Embryonic facial prominence (tissue), 1 donor: ENCODE results near the gene TEKTIP1.
"Not testable (repeated sequence)": the region's sequence is repeated elsewhere in the genome, so short reads cannot be mapped to it uniquely, and the experiment has no call there.

ENCODE experiments used
- DNase-seq: peaks from one replicate; pipeline ENCODE4 v3.0.0-alpha.2; 2016; ENCODE audit errors: extremely low spot score

The TEKTIP1 gene

GRCh38 chr19:3507371-3508120 lies 31.4 kb upstream of the TEKTIP1 start:
- no peak for DNase-seq

DNA sequence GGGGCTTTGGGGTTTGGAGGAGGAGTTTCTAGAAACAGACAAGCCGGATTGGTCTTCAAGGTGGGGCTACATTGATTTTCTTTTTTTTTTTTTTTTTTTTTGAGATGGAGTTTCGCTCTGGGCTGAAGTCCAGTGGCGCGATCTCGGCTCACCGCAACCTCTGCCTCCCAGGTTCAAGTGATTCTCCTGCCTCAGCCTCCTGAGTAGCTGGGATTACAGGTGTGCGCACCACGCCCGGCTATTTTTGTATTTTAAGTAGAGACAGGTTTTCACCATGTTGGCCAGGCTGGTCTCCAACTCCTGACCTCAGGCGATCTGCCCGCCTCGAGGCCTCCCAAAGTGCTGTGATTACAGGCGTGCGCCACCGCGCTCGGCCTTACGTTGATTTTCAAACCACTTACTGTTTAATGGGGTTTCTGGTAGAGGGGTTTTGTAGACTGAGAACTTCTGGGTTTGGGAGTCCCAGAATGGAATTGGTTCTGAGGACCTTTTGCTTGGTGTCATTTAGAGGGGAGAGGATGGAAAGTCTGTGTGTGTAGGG lies 30.8 kb upstream of the TEKTIP1 start:
- DNase-seq: not testable (repeated sequence)

- no peak for DNase-seq
These were observed 30.0 kb upstream of the TEKTIP1 start for GRCh38 chr19:3508771-3509535.

DNA sequence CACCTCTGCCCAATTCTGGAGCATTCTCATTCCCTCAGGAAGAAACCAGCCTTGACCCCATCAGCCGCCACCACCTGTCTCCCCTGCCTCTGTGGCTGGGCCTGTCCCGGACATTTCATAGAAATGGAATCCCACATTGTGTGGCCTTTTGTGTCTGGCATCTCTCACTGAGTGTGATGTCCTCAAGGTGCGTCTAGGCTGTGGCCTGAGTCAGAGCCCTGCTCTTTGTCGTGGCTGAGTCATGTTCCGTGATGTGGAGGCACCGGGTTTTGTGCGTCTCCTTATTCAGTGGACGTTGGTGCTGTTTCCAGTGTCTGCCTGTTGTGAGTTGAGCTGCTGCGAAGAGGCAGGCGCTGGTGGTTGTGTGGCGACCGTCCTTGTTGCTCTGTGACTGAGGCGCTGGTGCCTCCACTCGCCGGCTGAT lies 29.4 kb upstream of the TEKTIP1 start:
- DNase-seq: no peak

- DNase-seq: no peak
These were observed 28.2 kb upstream of the TEKTIP1 start for GRCh38 chr19:3510727-3511126.

- no peak for DNase-seq
These were observed 27.3 kb upstream of the TEKTIP1 start for GRCh38 chr19:3511506-3512251.

DNA sequence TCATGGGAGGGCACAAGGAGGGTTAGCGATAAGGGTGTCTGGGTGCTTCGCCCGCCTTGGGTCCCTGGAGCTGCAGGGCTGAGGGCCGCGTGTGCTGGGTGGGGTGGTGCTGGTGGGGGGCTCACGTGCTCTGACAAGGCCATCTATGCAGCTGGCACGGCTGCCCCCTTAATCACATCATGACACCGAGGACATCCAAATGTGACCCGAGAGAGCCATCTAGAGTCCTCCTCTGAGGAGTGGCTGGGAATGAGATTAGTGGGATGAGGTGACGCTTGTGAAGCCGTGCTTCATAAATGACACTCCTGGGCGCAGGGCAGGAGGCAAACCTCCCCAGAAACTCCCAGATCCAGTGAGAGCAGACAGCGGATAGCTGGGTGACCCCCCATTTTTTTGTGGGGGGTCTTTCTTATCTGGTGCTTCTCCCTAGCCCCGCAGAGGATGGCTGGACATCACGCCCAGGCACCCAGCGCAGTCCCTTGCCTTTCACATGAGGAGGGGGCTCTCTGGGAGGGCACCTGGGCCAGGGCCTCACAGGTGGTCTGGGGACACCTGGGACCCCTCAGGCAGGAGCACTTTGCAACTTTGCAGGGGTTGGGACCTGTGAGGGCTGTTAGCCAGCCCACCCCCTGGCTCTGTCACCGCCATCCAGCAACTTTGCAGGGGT lies 26.3 kb upstream of the TEKTIP1 start:
- no peak for DNase-seq

DNA sequence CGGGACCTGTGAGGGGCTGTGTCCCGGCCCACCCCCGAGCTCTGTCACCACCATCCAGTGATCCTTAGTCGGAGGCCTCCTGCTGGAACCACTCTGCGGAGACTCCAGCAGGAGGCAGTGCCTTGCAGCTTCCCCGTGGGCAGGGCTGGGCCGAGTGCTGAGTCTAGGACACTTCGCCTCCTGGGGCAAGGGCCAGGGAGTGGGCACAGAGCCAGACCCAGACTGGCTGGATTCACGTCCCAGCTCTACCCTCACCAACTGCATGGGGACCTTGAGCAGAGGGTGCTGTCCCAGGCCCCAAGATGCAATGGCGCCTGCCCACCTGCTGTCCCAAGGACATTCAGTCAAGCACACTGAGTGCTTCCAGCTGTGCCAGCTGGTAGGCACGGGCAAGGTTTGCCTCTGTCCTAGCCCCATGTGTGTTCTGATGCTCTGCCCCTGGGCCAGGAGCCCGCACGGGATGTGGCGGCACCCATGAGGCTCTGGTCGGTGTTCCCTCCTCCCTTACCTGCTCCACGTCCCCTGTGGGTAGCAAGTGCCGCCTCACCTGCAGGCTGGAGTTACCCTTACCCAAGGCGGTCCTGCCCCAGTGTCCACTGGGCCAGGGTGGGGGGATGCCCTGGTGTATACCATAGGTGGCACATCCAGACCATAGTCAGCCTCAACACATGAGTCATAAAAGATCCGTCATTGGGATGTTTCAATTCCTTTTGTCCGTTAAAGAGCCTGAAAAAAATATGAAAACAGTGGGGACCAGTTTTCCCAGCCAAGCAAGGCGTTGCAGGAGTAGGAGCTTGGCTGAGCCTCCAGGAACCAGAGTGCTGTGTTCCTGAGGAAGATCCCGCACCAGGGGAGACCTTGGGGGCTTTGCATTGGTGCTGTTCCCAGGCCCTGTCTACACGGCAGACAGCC lies 25.5 kb upstream of the TEKTIP1 start:
- no peak for DNase-seq

GRCh38 chr19:3514930-3515329 lies 24.0 kb upstream of the TEKTIP1 start:
- no peak for DNase-seq

- DNase-seq: no peak
These were observed 23.0 kb upstream of the TEKTIP1 start for GRCh38 chr19:3515891-3516422.

- DNase-seq: no peak
These were observed 22.2 kb upstream of the TEKTIP1 start for GRCh38 chr19:3516675-3517207.

DNA sequence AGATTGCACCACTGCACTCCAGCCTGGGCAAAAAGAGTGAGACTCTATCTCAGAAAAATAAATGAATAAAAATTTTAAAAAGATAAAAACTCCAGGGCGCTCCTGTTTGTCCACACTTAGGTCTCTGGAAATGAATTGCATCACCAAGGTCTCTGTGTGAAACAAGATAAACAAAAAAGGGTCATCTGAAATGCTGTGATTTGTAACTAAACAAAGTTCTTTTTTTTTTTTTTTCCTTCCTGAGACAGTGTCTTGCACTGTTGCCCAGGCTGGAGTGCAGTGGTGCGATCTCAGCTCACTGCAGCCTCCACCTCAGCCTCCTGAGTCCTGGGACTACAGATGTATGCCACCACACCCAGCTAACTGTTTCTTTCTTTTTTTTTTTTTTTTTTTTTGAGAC lies 21.3 kb upstream of the TEKTIP1 start:
- DNase-seq: no peak

- DNase-seq: no peak
These were observed 20.7 kb upstream of the TEKTIP1 start for GRCh38 chr19:3518255-3518654.

DNA sequence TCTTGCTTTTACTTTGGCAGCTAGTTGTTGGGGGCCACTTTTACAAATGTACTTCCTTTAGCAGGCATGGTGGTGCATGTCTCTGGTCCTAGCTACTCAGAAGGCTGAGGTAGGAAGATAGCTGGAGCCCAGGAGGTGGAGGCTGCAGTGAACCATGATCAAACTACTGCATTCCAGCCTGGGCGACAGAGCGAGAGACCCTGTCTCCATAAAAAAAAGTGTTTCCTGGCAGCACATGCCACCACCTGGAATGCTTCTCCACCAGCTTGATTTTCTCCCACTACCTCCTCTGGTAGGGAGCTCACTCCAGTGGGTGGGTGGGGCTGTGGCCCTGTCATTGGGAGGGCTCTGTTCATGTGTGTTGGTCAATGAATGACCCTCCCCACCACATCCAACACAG lies 20.3 kb upstream of the TEKTIP1 start:
- no peak for DNase-seq

DNA sequence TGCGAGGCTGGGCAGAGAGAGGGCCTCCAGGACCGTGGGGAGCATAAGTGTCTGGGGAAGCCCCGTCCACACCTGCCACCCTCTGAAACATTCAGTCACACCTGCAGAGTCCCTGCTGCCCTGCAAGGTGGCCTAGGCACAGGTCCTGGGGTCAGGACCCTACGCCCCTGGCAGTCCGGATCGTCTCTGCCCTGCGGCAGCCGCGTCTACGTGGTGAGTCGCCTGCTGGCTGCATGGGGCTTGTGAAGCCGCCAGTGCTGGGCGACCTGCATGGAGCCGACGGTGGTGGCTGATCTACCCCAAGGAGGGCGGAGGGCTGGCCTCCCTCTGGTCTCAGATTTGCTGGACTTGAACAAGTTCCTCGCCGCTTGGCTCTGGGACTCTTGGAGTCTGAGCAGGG lies 19.8 kb upstream of the TEKTIP1 start:
- no peak for DNase-seq

- no peak for DNase-seq
These were observed 18.5 kb upstream of the TEKTIP1 start for GRCh38 chr19:3520166-3521103.

DNA sequence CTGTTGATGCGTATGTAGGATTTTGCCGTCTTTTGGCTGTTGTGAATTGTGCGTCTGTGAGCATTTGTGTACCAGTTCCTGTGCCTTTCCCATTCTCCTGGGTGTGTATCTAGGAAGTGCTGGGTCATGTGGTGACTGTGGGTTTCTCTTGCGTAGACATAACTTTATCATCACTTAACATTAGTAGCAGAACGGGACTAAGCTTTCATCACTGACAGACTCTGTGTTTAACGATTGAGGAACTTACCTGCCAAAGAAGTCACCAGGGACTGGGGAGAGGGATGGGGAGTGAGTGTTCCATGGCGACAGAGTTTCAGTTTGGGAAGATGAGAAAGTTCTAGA lies 17.9 kb upstream of the TEKTIP1 start:
- no peak for DNase-seq

DNA sequence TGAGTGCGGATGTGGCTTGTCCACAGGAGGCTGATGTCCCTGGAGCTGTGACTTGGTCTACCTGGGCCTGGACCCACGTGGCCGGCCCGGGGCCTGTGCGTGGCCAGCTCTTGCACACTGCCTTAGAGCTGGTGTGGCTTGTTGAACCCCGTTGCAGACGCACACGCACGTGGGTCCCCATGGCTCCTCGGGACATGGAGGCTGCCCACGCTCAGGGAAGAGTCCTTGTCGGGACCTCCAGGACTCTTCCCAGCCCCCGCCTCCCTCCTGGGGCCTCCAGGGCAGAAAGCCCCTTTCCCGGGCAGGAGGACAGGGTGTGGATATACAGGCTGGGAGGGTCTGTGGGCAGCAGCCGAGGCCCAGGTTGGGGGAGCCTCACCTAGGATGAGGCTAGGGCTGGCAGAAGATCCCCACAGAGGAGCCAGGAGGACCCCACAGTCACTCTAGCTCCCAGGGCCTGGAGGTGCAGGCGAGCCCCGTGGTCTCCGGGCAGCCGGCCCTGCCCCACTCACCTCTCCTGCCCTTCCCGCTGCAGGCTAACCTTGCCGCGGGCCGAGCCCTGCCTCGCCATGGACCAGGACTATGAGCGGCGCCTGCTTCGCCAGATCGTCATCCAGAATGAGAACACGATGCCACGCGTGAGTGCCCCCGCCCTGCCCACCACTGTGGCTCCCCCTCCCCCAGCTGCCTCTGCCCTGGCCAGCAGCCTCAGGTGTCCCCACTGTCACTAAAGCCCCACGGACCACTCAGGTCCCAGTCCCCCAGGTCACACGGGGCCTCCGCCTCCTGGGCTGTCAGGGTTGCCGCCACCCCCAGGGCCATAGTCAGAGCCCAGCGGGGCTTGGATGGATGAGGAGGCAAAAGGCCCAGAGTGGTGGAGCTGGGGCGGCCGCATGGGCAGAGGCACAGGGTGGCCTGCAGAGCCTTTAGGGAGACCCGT lies 16.3 kb upstream of the TEKTIP1 start:
- DNase-seq: no peak
